ENCODE measurements around the gene ASTL. TPM values are rescaled to one million over a fixed set of nuclear protein-coding genes. Genes with fewer than 3 reads are reported as not detected.

Gene ASTL
- total and polyA plus RNA-seq, 9 of the 15 experiments (the other 6 are each of a cell fraction or from before 2014, with no cell fraction given): not detected

- TF ChIP-seq JUND (IDR thresholded peaks at IDR 0.05; ENCODE audit: borderline replicate concordance, low read depth, low read length) (no peak), JUND (tag; IDR thresholded peaks at IDR 0.05; ENCODE audit: borderline replicate concordance, low read depth, low read length) (no peak), ZNF311 (CRISPR knock-in tag; IDR thresholded peaks at IDR 0.05) (no peak), TCFL5 (CRISPR knock-in tag; conservative IDR thresholded peaks at IDR 0.05) (no peak), MTA3 (IDR thresholded peaks at IDR 0.05; ENCODE audit: borderline replicate concordance) (no peak)
Measured at GRCh38 chr2:96115631-96116423, 22.5 kb downstream of the ASTL start (continued).

GRCh38 chr2:96114903-96115581 is 23.3 kb downstream of the ASTL start:
- peaks cover 3 to 48% of the 10 kb centered on the region in 2 experiments; a peak in 4 of 5 replicates for H3K4me1 ChIP-seq (replicated peaks in 1 of 2; ENCODE audit: control insufficient read depth in 2 of 2, insufficient read depth in 2 of 2, low read length in 2 of 2)

More at GRCh38 chr2:96114903-96115581, 23.3 kb downstream of the ASTL start:
- Histone ChIP-seq H3K9ac (ENCODE audit: insufficient read depth in 1 of 2, low read depth in 2 of 2, low read length in 2 of 2) (no peak overlapping the region), H3K79me2 (ENCODE audit: control insufficient read depth, insufficient read depth, low read length) (no peaks in the 10 kb centered on the region), H3K9me1 (ENCODE audit: control insufficient read depth, insufficient read depth, low read length) (no peaks in the 10 kb centered on the region), H3K27me3 (ENCODE audit: control insufficient read depth in 2 of 2, insufficient read depth in 2 of 2, low read length in 2 of 2) (peaks cover 2 to 82% of the 10 kb centered on the region in 2 experiments; a peak in 3 of 5 replicates), H3K4me2 (ENCODE audit: insufficient read depth, low read length) (no peak overlapping the region), H3K27ac (ENCODE audit: extremely low read depth, low read depth, low read length) (no peak overlapping the region), H3K4me3 (no peak overlapping the region), H2AFZ (ENCODE audit: low read depth, low read length) (no peak overlapping the region), H3K36me3 (ENCODE audit: control insufficient read depth, insufficient read depth, low read length) (no peaks in the 10 kb centered on the region), H4K20me1 (replicated peaks; ENCODE audit: control insufficient read depth, insufficient read depth, low read length) (peaks cover 10% of the 10 kb centered on the region), H3K9me3 (replicated peaks; ENCODE audit: control insufficient read depth, insufficient read depth, low read depth, low read length) (no peaks in the 10 kb centered on the region)
- CTCF ChIA-PET (ENCODE audit: low intra/inter-chr PET ratio): interaction anchor here (2.2 kb wide), 1 partner anchor 92 kb away, joined by 12 read pairs; no protein-coding TSS in a partner anchor
- intact Hi-C loops (cut with micrococcal nuclease) (no loop called here), in situ Hi-C loops (cut with MboI) (loop anchor here (5.0 kb wide), 1 partner anchor 93 kb away; no protein-coding TSS in a partner anchor)
- no peak for DNase-seq (ENCODE audit: extremely low read depth in 1 of 4, low spot score in 3 of 4)
- BruUV-seq (replicated peaks): no TSS peak
- TF ChIP-seq DIDO1 (tag; IDR thresholded peaks at IDR 0.05; ENCODE audit: low read depth): no peak
- TF ChIP-seq STAT5B (CRISPR knock-in tag; IDR thresholded peaks at IDR 0.05): no peak
- ATAC-seq: no peak
- no peak for FAIRE-seq
- POLR2A ChIA-PET: no interaction called here
- 18% methylated on average over 21 of the region's 24 CpGs for WGBS (ENCODE audit: insufficient coverage, low coverage, missing lambda C conversion rate)
